CD14-positive monocyte (primary cell): ENCODE data around the gene DPY19L3. TPM values are rescaled to one million over a fixed set of nuclear protein-coding genes. Genes with fewer than 3 reads are reported as not detected.

ENCODE experiments used
- DNase-seq, 3 donors: peaks; one replicate each; pipeline ENCODE4 v3.0.0-alpha.2; 2011 to 2022
- H2AFZ ChIP-seq: 2 replicates; pipeline ENCODE4 v1.6.0; 2012; ENCODE audit warnings: mild to moderate bottlenecking, low read depth, low read length, inconsistent platforms; ENCODE audit not compliant: insufficient read depth, poor library complexity, severe bottlenecking
- H3K27ac ChIP-seq, 2 donors: 1 replicate in 1 of 2; 2 replicates in 1 of 2; pipeline ENCODE4 v1.5.1; 2012 to 2013; ENCODE audit warnings: low read length in 2 of 2, control low read depth in 1 of 2, inconsistent platforms in 1 of 2, low read depth in 1 of 2, mild to moderate bottlenecking in 1 of 2
- H3K27me3 ChIP-seq, 2 donors: one replicate each; pipeline versions ENCODE4 v1.6.0 to v1.6.1; 2011 to 2013; ENCODE audit warnings: low read length in 2 of 2; ENCODE audit not compliant: control insufficient read depth in 2 of 2, insufficient read depth in 2 of 2
- H3K36me3 ChIP-seq, 2 donors: replicated peaks in 1 of 2; 1 replicate in 1 of 2; 2 replicates in 1 of 2; pipeline versions ENCODE4 v1.5.1 to v1.6.1; 2012 to 2013; ENCODE audit warnings: low read length in 2 of 2, control low read depth in 1 of 2, inconsistent platforms in 1 of 2, mild to moderate bottlenecking in 1 of 2; ENCODE audit not compliant: insufficient read depth in 2 of 2, control insufficient read depth in 1 of 2
- H3K4me1 ChIP-seq, 2 donors: 1 replicate in 1 of 2; 2 replicates in 1 of 2; pipeline versions ENCODE4 v1.5.1 to v1.6.1; 2012 to 2013; ENCODE audit warnings: low read length in 2 of 2, control low read depth in 1 of 2, inconsistent platforms in 1 of 2, mild to moderate bottlenecking in 1 of 2, moderate library complexity in 1 of 2; ENCODE audit not compliant: insufficient read depth in 2 of 2, control insufficient read depth in 1 of 2
- H3K4me2 ChIP-seq: replicated peaks from 2 replicates; pipeline ENCODE3; 2012; ENCODE audit warnings: low read length, moderate library complexity, mild to moderate bottlenecking; ENCODE audit not compliant: poor library complexity, severe bottlenecking; ENCODE audit errors: extremely low read depth
- H3K4me3 ChIP-seq, 3 experiments: fragments of 200-600 bp in 1 of 3; sonication (generic) in 1 of 3; replicated peaks in 1 of 3; 1 replicate in 2 of 3; 2 replicates in 1 of 3; pipeline ENCODE4 v1.5.1; 2011 to 2013; ENCODE audit warnings: low read length in 3 of 3, mild to moderate bottlenecking in 3 of 3, control low read depth in 2 of 3, low read depth in 2 of 3, inconsistent platforms in 1 of 3, moderate library complexity in 1 of 3
- H3K79me2 ChIP-seq: 2 replicates; pipeline ENCODE4 v1.6.0; 2012; ENCODE audit warnings: mild to moderate bottlenecking, control low read depth, inconsistent platforms, low read length, moderate library complexity; ENCODE audit not compliant: insufficient read depth
- H3K9ac ChIP-seq: 2 replicates; pipeline ENCODE4 v1.6.0; 2017; ENCODE audit warnings: low read length, mild to moderate bottlenecking; ENCODE audit not compliant: insufficient read depth, poor library complexity, severe bottlenecking
- H3K9me3 ChIP-seq, 2 donors: replicated peaks in 1 of 2; 1 replicate in 1 of 2; 2 replicates in 1 of 2; pipeline versions ENCODE4 v1.5.1 to v1.6.1; 2012 to 2013; ENCODE audit warnings: low read length in 2 of 2, control low read depth in 1 of 2; ENCODE audit not compliant: control insufficient read depth in 1 of 2, insufficient read depth in 1 of 2
- H4K20me1 ChIP-seq: 2 replicates; pipeline ENCODE4 v1.6.0; 2012; ENCODE audit warnings: mild to moderate bottlenecking, low read length, control low read depth, moderate library complexity; ENCODE audit not compliant: insufficient read depth
- H3K27ac Mint-ChIP-seq, 7 donors: one replicate each; pipeline ENCODE4 v1.8.0; 2020; ENCODE audit warnings: mild to moderate bottlenecking in 7 of 7, mixed read lengths in 7 of 7, moderate library complexity in 6 of 7, inconsistent platforms in 2 of 7
- H3K27me3 Mint-ChIP-seq, 3 donors: one replicate each; pipeline ENCODE4 v1.8.0; 2021 to 2022; ENCODE audit warnings: low read depth in 3 of 3, mild to moderate bottlenecking in 3 of 3, mixed read lengths in 3 of 3, moderate library complexity in 3 of 3, inconsistent platforms in 1 of 3
- H3K36me3 Mint-ChIP-seq, 2 donors: one replicate each; pipeline ENCODE4 v1.8.0; 2020; ENCODE audit warnings: mixed read lengths in 2 of 2, inconsistent platforms in 1 of 2, mild to moderate bottlenecking in 1 of 2
- H3K4me1 Mint-ChIP-seq: one replicate; pipeline ENCODE4 v1.8.0; 2020; ENCODE audit warnings: mild to moderate bottlenecking, mixed read lengths
- H3K4me3 Mint-ChIP-seq, 2 donors: one replicate each; pipeline ENCODE4 v1.8.0; 2020; ENCODE audit warnings: mild to moderate bottlenecking in 2 of 2, mixed read lengths in 2 of 2, moderate library complexity in 1 of 2
- H3K9me3 Mint-ChIP-seq, 7 donors: one replicate each; pipeline ENCODE4 v1.8.0; 2020 to 2022; ENCODE audit warnings: mixed read lengths in 7 of 7, mild to moderate bottlenecking in 6 of 7, moderate library complexity in 6 of 7, inconsistent platforms in 2 of 7
- CTCF ChIP-seq: fragments of 200-600 bp; IDR thresholded peaks from one replicate; pipeline ENCODE4 v1.8.0; 2022; ENCODE audit warnings: antibody characterized with exemption, mild to moderate bottlenecking
- WGBS: methylation state at CpG from one replicate; pipeline ENCODE4 v1.1.5; 2013; ENCODE audit warnings: missing lambda C conversion rate; ENCODE audit not compliant: insufficient coverage; 5-methylcytosine and 5-hydroxymethylcytosine counted together
- intact Hi-C, 2 donors: fragments of 100-400 bp; cut with micrococcal nuclease; formaldehyde crosslinking; loops; one replicate each; pipeline versions ENCODE4 v1.15.0 to v1.15.1; 2023
- polyA plus RNA-seq, 3 donors: library from polyadenylated mRNA; depleted of rRNA in 1 of 3; unstranded in 2 of 3; stranded (reverse) in 1 of 3; fragments of 300-500 nt in 2 of 3; fragments of >200 nt in 1 of 3; fragmentation: Illumina TruSeq in 2 of 3; gene quantifications; 1 replicate in 2 of 3; 2 replicates in 1 of 3; pipeline ENCODE4 v1.2.3, GENCODE V29; 2012 to 2021

DPY19L3 gene
- polyA plus RNA-seq, 3 donors: 6.5 to 13.8 (median 7.7) TPM

- H3K4me1 ChIP-seq: no peaks in the 10 kb centered on the region
- H4K20me1 ChIP-seq: no peaks in the 10 kb centered on the region
- no peak overlapping the region for H3K27ac Mint-ChIP-seq
- no peak overlapping the region for H3K27ac ChIP-seq
- H3K9me3 ChIP-seq: no peaks in the 10 kb centered on the region
- intact Hi-C loops: no loop called here
- H3K27me3 ChIP-seq: no peaks in the 10 kb centered on the region
- H3K4me2 ChIP-seq: no peak overlapping the region
- no peak overlapping the region for H3K9ac ChIP-seq
- TF ChIP-seq CTCF: no peak
- no CpG with 5 or more reads among the region's 2 CpGs for WGBS
- H3K4me3 ChIP-seq: no peak overlapping the region
- no peak overlapping the region for H3K4me3 Mint-ChIP-seq
- peaks cover 6 to 22% of the 10 kb centered on the region in 2 donors for H3K36me3 ChIP-seq
- H3K36me3 Mint-ChIP-seq: peaks cover 39 to 45% of the 10 kb centered on the region in 2 donors
- peaks cover 0 to 2% (median 0%) of the 10 kb centered on the region in 7 donors for H3K9me3 Mint-ChIP-seq
- no peak overlapping the region for H2AFZ ChIP-seq
- no peaks in the 10 kb centered on the region for H3K4me1 Mint-ChIP-seq
- H3K79me2 ChIP-seq: no peaks in the 10 kb centered on the region
- H3K27me3 Mint-ChIP-seq: peaks cover 0 to 1% (median 0%) of the 10 kb centered on the region in 3 donors
- no peak for DNase-seq
These were observed 48.2 kb downstream of the DPY19L3 start for GRCh38 chr19:32453736-32454135.

- intact Hi-C loops: no loop called here
- Histone ChIP-seq H3K36me3 (peaks cover 6 to 37% of the 10 kb centered on the region in 2 donors), H3K9ac (no peak overlapping the region), H3K27me3 (no peaks in the 10 kb centered on the region), H3K4me2 (no peak overlapping the region), H2AFZ (no peak overlapping the region), H3K79me2 (no peaks in the 10 kb centered on the region), H3K4me3 (no peak overlapping the region), H3K27ac (no peak overlapping the region), H4K20me1 (no peaks in the 10 kb centered on the region), H3K4me1 (no peaks in the 10 kb centered on the region), H3K9me3 (no peaks in the 10 kb centered on the region)
- Mint-ChIP-seq H3K4me3 (no peak overlapping the region), H3K4me1 (no peaks in the 10 kb centered on the region), H3K36me3 (peaks cover 41 to 43% of the 10 kb centered on the region in 2 donors), H3K9me3 (peaks cover 0 to 2% (median 0%) of the 10 kb centered on the region in 7 donors), H3K27me3 (peaks cover 0 to 1% (median 0%) of the 10 kb centered on the region in 3 donors), H3K27ac (peak overlapping the region in 1 of 7 donors; percentile 25)
- TF ChIP-seq CTCF: no peak
- no peak for DNase-seq
- 100% methylated on average over 1 of the region's 4 CpGs for WGBS
These were observed 50.8 kb downstream of the DPY19L3 start for GRCh38 chr19:32456406-32456805.
